AG04450 (cell line): ENCODE results near the gene GNPDA2. TPM values are rescaled to one million over a fixed set of nuclear protein-coding genes. Genes with fewer than 3 reads are reported as not detected.

ENCODE experiments used
- CTCF ChIA-PET: fragments of 300-600, 350-600 bp; formaldehyde crosslinking; extraction: SDS; loops from one replicate; lab custom pipeline; 2022; ENCODE audit warnings: antibody characterized with exemption, inconsistent platforms; lab: Charles Lee
- POLR2A ChIA-PET: fragments of 350-600 bp; formaldehyde crosslinking; extraction: SDS; loops from one replicate; lab custom pipeline; 2021; ENCODE audit warnings: antibody characterized with exemption, inconsistent platforms; lab: Yijun Ruan, JAX
- DNase-seq: peaks from one replicate; pipeline ENCODE4 v3.0.0-alpha.2; 2011; ENCODE audit warnings: low read depth, low spot score
- H3K27ac ChIP-seq: one replicate; pipeline ENCODE4 v1.5.1; 2012; ENCODE audit warnings: low read depth, low read length, control low read depth
- H3K27me3 ChIP-seq: one replicate; pipeline ENCODE4 v1.6.0; 2012; ENCODE audit warnings: low read length; ENCODE audit not compliant: control insufficient read depth, insufficient read depth
- H3K4me3 ChIP-seq: 2 replicates; pipeline ENCODE4 v1.5.1; 2011; ENCODE audit warnings: mild to moderate bottlenecking, low read depth, low read length, control low read depth
- H3K9me3 ChIP-seq: 2 replicates; pipeline ENCODE4 v1.5.1; 2012; ENCODE audit warnings: low read length; ENCODE audit not compliant: control insufficient read depth, insufficient read depth
- polyA plus RNA-seq: library from polyadenylated mRNA; depleted of rRNA; stranded (reverse); fragments of >200 nt; gene quantifications from 2 replicates; pipeline ENCODE4 v1.2.3, GENCODE V29; 2011
- TF ChIP-seq, protein P1 (sequence below): IDR thresholded peaks from 2 replicates; pipeline ENCODE4 v1.5.1; 2011; ENCODE audit warnings: low read depth, low read length, control low read depth, inconsistent platforms

The GNPDA2 gene
- polyA plus RNA-seq, 1 experiment = 23.5 TPM

DNA sequence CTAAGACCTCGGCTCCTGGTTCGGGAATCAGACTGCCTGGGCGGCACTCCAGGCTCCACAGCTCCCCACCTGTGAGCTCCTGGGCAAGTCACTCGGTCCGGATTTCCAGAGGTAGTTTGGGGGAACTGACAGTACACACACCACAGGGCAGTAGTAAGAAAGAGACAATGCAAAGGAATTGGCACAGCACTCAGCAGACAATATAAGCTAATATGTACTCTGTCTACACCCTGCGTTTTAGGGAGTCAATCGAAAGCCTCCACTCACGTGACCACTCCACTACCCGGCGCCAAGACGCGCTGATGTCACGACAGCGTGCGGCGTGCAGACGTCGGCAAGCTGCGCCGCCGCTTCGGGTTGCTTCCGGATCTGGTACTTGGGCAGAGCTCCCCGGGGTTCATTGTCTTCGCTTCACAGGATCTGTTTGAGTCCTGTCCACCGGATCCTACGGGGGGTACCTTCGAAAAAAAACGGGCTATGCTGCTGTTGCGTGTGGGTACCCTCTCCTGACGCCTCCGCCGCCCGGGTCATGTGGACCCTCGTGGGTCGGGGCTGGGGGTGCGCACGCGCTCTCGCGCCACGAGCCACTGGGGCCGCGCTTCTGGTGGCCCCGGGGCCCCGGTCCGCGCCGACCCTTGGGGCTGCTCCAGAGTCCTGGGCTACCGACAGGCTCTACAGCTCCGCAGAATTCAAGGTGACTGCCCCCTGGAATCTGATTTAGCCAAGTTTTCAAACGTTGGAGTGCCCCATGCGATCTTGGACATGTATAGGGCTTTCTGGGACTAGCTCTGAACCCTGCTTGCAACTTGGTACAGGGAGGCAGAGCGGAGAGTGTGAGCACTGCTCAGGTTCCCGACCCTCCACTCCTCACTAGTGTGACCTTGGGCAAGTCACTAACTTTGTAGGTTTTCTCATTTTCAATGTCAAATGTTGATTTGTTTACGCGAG lies 48.0 kb downstream of the GNPDA2 start, which contains the start of gene GUF1:
GUF1 (plus strand) TSS at position 327 of the 948 bp plus-strand sequence; CDS start at position 530, 203 bp downstream.
- ChIA-PET CTCF (interaction anchor here (0.6 kb wide), 1 partner anchor 1400 kb away, joined by 3 read pairs; no protein-coding TSS in a partner anchor), POLR2A (interaction anchor here (0.6 to 1.9 kb wide), 6 partner anchors 15 to 1046 kb away, joined by 3 to 8 read pairs (median 4); partner anchors contain the start of gene GNPDA2)
- H3K27me3 ChIP-seq = no peaks in the 10 kb centered on the region
- H3K27ac ChIP-seq = peak within 1 kb of the TSS; percentile 92
- DNase-seq = peak; percentile 56
- no peaks in the 10 kb centered on the region for H3K9me3 ChIP-seq
- TF ChIP-seq, protein P1, sequence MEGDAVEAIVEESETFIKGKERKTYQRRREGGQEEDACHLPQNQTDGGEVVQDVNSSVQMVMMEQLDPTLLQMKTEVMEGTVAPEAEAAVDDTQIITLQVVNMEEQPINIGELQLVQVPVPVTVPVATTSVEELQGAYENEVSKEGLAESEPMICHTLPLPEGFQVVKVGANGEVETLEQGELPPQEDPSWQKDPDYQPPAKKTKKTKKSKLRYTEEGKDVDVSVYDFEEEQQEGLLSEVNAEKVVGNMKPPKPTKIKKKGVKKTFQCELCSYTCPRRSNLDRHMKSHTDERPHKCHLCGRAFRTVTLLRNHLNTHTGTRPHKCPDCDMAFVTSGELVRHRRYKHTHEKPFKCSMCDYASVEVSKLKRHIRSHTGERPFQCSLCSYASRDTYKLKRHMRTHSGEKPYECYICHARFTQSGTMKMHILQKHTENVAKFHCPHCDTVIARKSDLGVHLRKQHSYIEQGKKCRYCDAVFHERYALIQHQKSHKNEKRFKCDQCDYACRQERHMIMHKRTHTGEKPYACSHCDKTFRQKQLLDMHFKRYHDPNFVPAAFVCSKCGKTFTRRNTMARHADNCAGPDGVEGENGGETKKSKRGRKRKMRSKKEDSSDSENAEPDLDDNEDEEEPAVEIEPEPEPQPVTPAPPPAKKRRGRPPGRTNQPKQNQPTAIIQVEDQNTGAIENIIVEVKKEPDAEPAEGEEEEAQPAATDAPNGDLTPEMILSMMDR = no peak
- H3K4me3 ChIP-seq = peak within 1 kb of the TSS; percentile 90

DNA sequence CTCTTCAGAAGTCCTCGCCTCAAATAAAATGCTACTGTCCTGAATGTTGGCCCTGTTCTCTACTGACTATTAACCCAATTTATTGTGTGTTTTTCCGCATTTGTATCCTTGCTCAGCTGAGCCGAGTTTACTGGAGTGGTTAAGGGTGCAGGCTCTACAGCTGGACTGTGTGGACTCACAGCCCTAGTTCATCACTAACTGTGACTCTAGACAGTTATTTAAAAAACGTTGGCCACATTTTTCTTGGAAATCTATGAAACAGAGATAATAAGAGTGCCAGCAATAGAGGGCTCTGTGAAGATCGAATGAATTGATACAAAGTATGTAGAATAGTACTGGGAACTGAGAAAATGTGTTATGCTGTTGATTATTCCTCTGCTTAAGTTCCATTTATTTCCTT lies 51.0 kb downstream of the GNPDA2 start:
- POLR2A ChIA-PET = no interaction called here
- CTCF ChIA-PET = no interaction called here
- no peak for DNase-seq

GRCh38 chr4:44674471-44674870 lies 51.9 kb downstream of the GNPDA2 start:
- Histone ChIP-seq H3K4me3 (no peak overlapping the region), H3K27ac (no peak overlapping the region), H3K9me3 (no peaks in the 10 kb centered on the region), H3K27me3 (no peaks in the 10 kb centered on the region)
- no peak for DNase-seq
- CTCF ChIA-PET = no interaction called here
- TF ChIP-seq, protein P1 = 0 out of 2 replicates have a peak, but pooled peaks have one; percentile 4
- POLR2A ChIA-PET = no interaction called here

More for the DNA sequence above, 51.0 kb downstream of the GNPDA2 start:
- Histone ChIP-seq H3K9me3 (no peaks in the 10 kb centered on the region), H3K4me3 (no peak overlapping the region), H3K27me3 (no peaks in the 10 kb centered on the region), H3K27ac (no peak overlapping the region)
- TF ChIP-seq, protein P1 = no peak

GRCh38 chr4:44671636-44672035 lies 54.7 kb downstream of the GNPDA2 start:
- CTCF ChIA-PET = no interaction called here
- Histone ChIP-seq H3K27ac (no peak overlapping the region), H3K4me3 (no peak overlapping the region), H3K27me3 (no peaks in the 10 kb centered on the region), H3K9me3 (no peaks in the 10 kb centered on the region)
- DNase-seq = no peak
- TF ChIP-seq, protein P1 = no peak
- POLR2A ChIA-PET = no interaction called here
